Subcutaneous adipose tissue (tissue), 4 donors: ENCODE measurements around the gene GOSR2. TPM values are rescaled to one million over a fixed set of nuclear protein-coding genes. Genes with fewer than 3 reads are reported as not detected.

ENCODE experiments used
- total RNA-seq, 4 donors: library from RNA; depleted of rRNA; stranded (reverse); fragments of >200 nt; gene quantifications; one replicate each; pipeline ENCODE4 v1.1.0, GENCODE V29; 2016
- TF ChIP-seq, protein P1 (sequence below): fragments of 450-650 bp; IDR thresholded peaks from one replicate; pipeline ENCODE4 v1.5.1; 2016; ENCODE audit warnings: low read depth, mild to moderate bottlenecking, control low read depth, antibody characterized with exemption, moderate library complexity

The GOSR2 gene
- total RNA-seq, 4 donors from 2014 or later: 35.5 to 47.7 (median 40.2) TPM

DNA sequence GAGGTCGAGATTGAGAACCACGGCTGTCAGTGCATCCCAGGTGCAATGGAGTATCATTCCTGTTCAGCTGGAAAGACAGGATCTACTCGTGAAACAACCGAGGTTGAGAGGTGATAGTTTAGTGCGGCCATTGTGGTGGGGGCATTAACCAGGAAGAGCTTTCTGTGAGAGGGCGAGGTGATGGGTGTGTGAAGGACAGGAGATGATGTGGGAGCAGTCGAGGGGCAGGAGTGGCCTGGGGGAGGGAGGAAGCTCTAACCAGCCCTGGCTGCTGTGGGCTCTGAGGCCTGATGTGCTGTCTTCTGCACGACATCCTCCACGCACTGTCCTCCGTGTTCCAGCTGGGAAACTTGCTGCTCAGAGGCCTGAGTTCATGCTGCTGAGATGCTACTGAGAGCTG is 22.0 kb downstream of the GOSR2 start:
- TF ChIP-seq, protein P1, sequence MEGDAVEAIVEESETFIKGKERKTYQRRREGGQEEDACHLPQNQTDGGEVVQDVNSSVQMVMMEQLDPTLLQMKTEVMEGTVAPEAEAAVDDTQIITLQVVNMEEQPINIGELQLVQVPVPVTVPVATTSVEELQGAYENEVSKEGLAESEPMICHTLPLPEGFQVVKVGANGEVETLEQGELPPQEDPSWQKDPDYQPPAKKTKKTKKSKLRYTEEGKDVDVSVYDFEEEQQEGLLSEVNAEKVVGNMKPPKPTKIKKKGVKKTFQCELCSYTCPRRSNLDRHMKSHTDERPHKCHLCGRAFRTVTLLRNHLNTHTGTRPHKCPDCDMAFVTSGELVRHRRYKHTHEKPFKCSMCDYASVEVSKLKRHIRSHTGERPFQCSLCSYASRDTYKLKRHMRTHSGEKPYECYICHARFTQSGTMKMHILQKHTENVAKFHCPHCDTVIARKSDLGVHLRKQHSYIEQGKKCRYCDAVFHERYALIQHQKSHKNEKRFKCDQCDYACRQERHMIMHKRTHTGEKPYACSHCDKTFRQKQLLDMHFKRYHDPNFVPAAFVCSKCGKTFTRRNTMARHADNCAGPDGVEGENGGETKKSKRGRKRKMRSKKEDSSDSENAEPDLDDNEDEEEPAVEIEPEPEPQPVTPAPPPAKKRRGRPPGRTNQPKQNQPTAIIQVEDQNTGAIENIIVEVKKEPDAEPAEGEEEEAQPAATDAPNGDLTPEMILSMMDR: no peak

- TF ChIP-seq, protein P1: no peak
Measured at GRCh38 chr17:46947216-46947615, 24.3 kb downstream of the GOSR2 start.

GRCh38 chr17:46948544-46948943 is 25.6 kb downstream of the GOSR2 start:
- TF ChIP-seq, protein P1: no peak

GRCh38 chr17:46949291-46950174 is 26.6 kb downstream of the GOSR2 start:
- TF ChIP-seq, protein P1: no peak

GRCh38 chr17:46950342-46950996 is 27.5 kb downstream of the GOSR2 start:
- TF ChIP-seq, protein P1: no peak

DNA sequence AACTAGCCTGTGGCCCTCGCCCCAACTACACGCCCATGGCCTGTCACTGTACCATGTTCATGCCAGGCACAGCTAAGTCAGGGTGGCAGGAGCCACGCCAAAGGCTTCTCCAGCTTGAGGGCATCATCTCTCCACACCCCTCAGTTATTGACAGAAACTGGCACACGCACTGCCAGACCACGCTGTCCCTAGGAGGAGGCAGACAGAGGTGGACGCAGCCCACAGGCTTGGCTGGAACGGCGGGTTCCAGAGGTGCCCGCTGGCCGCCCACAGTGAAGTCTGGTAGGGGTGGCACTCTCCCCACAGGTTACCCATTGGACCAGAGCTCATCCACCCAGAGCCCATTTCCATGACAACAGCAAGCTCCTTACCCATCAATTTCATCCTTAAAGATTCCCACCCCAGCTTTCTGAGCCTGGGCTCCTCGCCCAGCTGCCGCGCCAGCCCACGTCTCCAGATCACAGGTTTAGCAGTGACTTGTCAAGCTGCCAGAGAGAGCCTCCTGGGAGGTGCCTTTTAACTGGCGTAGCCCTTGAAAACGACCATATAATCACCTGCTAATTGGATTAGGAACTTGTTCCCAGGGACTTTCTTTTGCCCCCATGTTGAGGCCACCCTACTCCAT is 28.1 kb downstream of the GOSR2 start:
- TF ChIP-seq, protein P1: no peak

DNA sequence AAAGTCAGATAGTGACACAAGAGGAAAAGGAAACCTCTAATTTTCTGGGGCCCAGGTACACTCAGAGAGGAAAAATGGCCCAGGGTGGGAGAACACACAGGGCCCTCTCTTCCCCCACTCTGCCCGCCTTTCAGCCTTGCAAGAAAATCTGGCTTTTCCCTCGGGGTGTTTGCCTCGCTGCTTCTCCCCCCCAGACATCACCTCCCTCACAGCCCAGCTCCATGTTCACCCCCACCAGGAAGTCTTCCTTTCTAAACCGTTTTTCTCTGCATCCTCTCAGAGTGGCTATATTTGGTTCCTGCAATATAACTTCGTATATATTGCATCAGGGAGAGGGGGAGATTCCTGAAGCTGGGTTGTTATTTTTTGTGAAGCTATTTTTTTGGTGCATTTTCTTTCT is 28.7 kb downstream of the GOSR2 start:
- TF ChIP-seq, protein P1: no peak
